OCI-LY7 (cell line): ENCODE results near the gene YBX2. TPM values are rescaled to one million over a fixed set of nuclear protein-coding genes. Genes with fewer than 3 reads are reported as not detected.

Source experiments
- BruUV-seq: library from RNA; stranded (reverse); fragments of 400-500 nt; replicated peaks from 2 replicates; lab custom pipeline; 2021; lab: Mats Ljungman, UMichigan
- CTCF ChIA-PET: fragments of 300-600 bp; sonication (Branson Sonifier 250); formaldehyde crosslinking; loops from one replicate; lab custom pipeline; 2022; ENCODE audit warnings: antibody characterized with exemption; ENCODE audit not compliant: unreplicated experiment; lab: Charles Lee
- POLR2A ChIA-PET: fragments of 300-600 bp; sonication (Branson Sonifier 250); formaldehyde crosslinking; loops from one replicate; lab custom pipeline; 2022; ENCODE audit warnings: antibody characterized with exemption; lab: Charles Lee
- DNase-seq: peaks from one replicate; pipeline ENCODE4 v3.0.0-alpha.2; 2015; ENCODE audit warnings: low spot score
- H2AFZ ChIP-seq: fragments of 200-600 bp; sonication (generic), shearing (Covaris generic); 2 replicates; pipeline ENCODE4 v1.6.1; 2014; ENCODE audit warnings: mild to moderate bottlenecking, antibody characterized with exemption, low read length, moderate library complexity
- H3K27ac ChIP-seq: fragments of 200-600 bp; sonication (generic); 2 replicates; pipeline ENCODE4 v1.5.1; 2014; ENCODE audit warnings: mixed run types, low read depth, mild to moderate bottlenecking, moderate library complexity, low read length, inconsistent platforms; ENCODE audit not compliant: poor library complexity, severe bottlenecking
- H3K36me3 ChIP-seq: fragments of 200-600 bp; sonication (generic); 2 replicates; pipeline ENCODE4 v1.6.1; 2014; ENCODE audit warnings: mild to moderate bottlenecking, antibody characterized with exemption, low read length, moderate library complexity, mixed read lengths; ENCODE audit not compliant: insufficient read depth
- H3K4me1 ChIP-seq: fragments of 200-600 bp; sonication (generic); 2 replicates; pipeline ENCODE4 v1.5.1; 2014; ENCODE audit warnings: mild to moderate bottlenecking, low read length; ENCODE audit not compliant: insufficient read depth, poor library complexity, severe bottlenecking
- H3K4me2 ChIP-seq: fragments of 200-600 bp; sonication (generic); 2 replicates; pipeline ENCODE4 v1.6.1; 2014; ENCODE audit warnings: mild to moderate bottlenecking, low read length
- H3K4me3 ChIP-seq: fragments of 200-600 bp; sonication (generic); 2 replicates; pipeline ENCODE4 v1.5.1; 2014; ENCODE audit warnings: mild to moderate bottlenecking, low read depth, low read length; ENCODE audit not compliant: poor library complexity, severe bottlenecking
- H3K79me2 ChIP-seq: fragments of 200-600 bp; sonication (generic); 2 replicates; pipeline ENCODE4 v1.6.1; 2016; ENCODE audit warnings: low read depth, mild to moderate bottlenecking, low read length, moderate library complexity, mixed read lengths; ENCODE audit not compliant: insufficient read depth
- H3K9me2 ChIP-seq: fragments of 200-600 bp; sonication (generic); 2 replicates; pipeline ENCODE4 v1.6.1; 2016; ENCODE audit warnings: mild to moderate bottlenecking, low read length, mixed read lengths; ENCODE audit not compliant: insufficient read depth
- H3K9me3 ChIP-seq: fragments of 200-600 bp; sonication (generic); 2 replicates; pipeline ENCODE4 v1.6.1; 2014; ENCODE audit warnings: mild to moderate bottlenecking, mixed run types, low read length, mixed read lengths
- H4K20me1 ChIP-seq: fragments of 200-600 bp; sonication (generic); 2 replicates; pipeline ENCODE4 v1.6.1; 2014; ENCODE audit warnings: mild to moderate bottlenecking, antibody characterized with exemption, low read length, moderate library complexity, mixed read lengths; ENCODE audit not compliant: insufficient read depth
- CTCF ChIP-seq: fragments of 200-600 bp; sonication (generic); conservative IDR thresholded peaks from 2 replicates; pipeline ENCODE4 v1.5.1; 2014; ENCODE audit warnings: mild to moderate bottlenecking, antibody characterized with exemption, low read length, moderate library complexity, mixed read lengths
- EZH2phosphoT487 ChIP-seq: fragments of 200-600 bp; sonication (generic); IDR thresholded peaks from 2 replicates; pipeline ENCODE4 v1.6.1; 2018; ENCODE audit warnings: low read depth, borderline replicate concordance, mild to moderate bottlenecking, mixed run types, antibody characterized with exemption, low read length, moderate library complexity, mixed read lengths
- intact Hi-C: fragments of 100-400 bp; cut with micrococcal nuclease; formaldehyde crosslinking; loops from one replicate; pipeline ENCODE4 v1.10.0; 2022; ENCODE audit not compliant: unreplicated experiment
- total RNA-seq, 2 experiments: library from RNA; depleted of rRNA in 1 of 2; stranded (reverse); fragments of >200 nt in 1 of 2; shearing (Covaris generic) in 1 of 2; gene quantifications; 2 replicates each; pipeline ENCODE4 v1.2.3, GENCODE V29; 2014 to 2022

YBX2 gene
- total RNA-seq, 2 experiments from 2014 or later = 6.7 to 9.8 TPM

- H3K9me3 ChIP-seq = no peaks in the 10 kb centered on the region
- peak overlapping the region; percentile 77 for H3K4me2 ChIP-seq
- no peak overlapping the region for H2AFZ ChIP-seq
- H3K4me1 ChIP-seq = peaks cover 45% of the 10 kb centered on the region
- POLR2A ChIA-PET = interaction anchor here (0.8 to 3.2 kb wide), 3 partner anchors 12 to 29 kb away, joined by 3 to 8 read pairs (median 5); partner anchors contain the start of genes ACAP1 and NEURL4
- H3K4me3 ChIP-seq = peak overlapping the region; percentile 99
- no peak for TF ChIP-seq CTCF
- no peak for TF ChIP-seq EZH2phosphoT487
- peaks cover 24% of the 10 kb centered on the region for H4K20me1 ChIP-seq
- CTCF ChIA-PET = no interaction called here
- intact Hi-C loops = loop anchor here (1.0 to 2.0 kb wide), 3 partner anchors 21 to 94 kb away; partner anchors contain the start of genes ELP5 and NEURL4
- peaks cover 43% of the 10 kb centered on the region for H3K79me2 ChIP-seq
- H3K27ac ChIP-seq = peak overlapping the region; percentile 95
- DNase-seq = peak; percentile 69
- no TSS peak for BruUV-seq
- no peaks in the 10 kb centered on the region for H3K9me2 ChIP-seq
- peaks cover 53% of the 10 kb centered on the region for H3K36me3 ChIP-seq
Measured at GRCh38 chr17:7307686-7308624, 13.5 kb upstream of the YBX2 start.

GRCh38 chr17:7306911-7307685 is 12.7 kb upstream of the YBX2 start, which contains the start of gene EIF5A:
EIF5A (plus strand) TSS chr17:7307628; CDS start chr17:7309636, 2,008 bp downstream.
- H3K27ac ChIP-seq = peak within 1 kb of the TSS; percentile 95
- CTCF ChIA-PET = no interaction called here
- intact Hi-C loops = loop anchor here (1.0 to 2.0 kb wide), 3 partner anchors 22 to 93 kb away; partner anchors contain the start of genes ELP5 and NEURL4
- no peak for TF ChIP-seq CTCF
- TF ChIP-seq EZH2phosphoT487 = no peak
- H3K4me1 ChIP-seq = peaks cover 38% of the 10 kb centered on the region
- peaks cover 24% of the 10 kb centered on the region for H4K20me1 ChIP-seq
- no TSS peak for BruUV-seq
- peaks cover 43% of the 10 kb centered on the region for H3K79me2 ChIP-seq
- DNase-seq = peak; percentile 100
- H2AFZ ChIP-seq = peak within 1 kb of the TSS; percentile 32; the same call in 1 of the 2 replicates
- peaks cover 44% of the 10 kb centered on the region for H3K36me3 ChIP-seq
- H3K4me2 ChIP-seq = peak within 1 kb of the TSS; percentile 77
- H3K4me3 ChIP-seq = peak within 1 kb of the TSS; percentile 99
- H3K9me2 ChIP-seq = no peaks in the 10 kb centered on the region
- no peaks in the 10 kb centered on the region for H3K9me3 ChIP-seq
- POLR2A ChIA-PET = no interaction called here
